Small intestine (tissue), 7 donors: ENCODE results near the gene PRKAR1B. TPM values are rescaled to one million over a fixed set of nuclear protein-coding genes. Genes with fewer than 3 reads are reported as not detected.

Experiments used
- DNase-seq, 2 donors: peaks; one replicate each; pipeline versions ENCODE4 v3.0.0 to v3.0.0-alpha.2; 2013
- FAIRE-seq: peaks from 2 replicates; lab custom pipeline; 2012; peaks lifted over from hg19 to GRCh38; lab: Jason Lieb, UNC
- H3K27ac ChIP-seq, 3 donors: one replicate each; pipeline ENCODE4 v1.5.1; 2013; ENCODE audit warnings: low read length in 2 of 3, mild to moderate bottlenecking in 2 of 3, control low read depth in 1 of 3, inconsistent platforms in 1 of 3, low read depth in 1 of 3, moderate library complexity in 1 of 3
- H3K27me3 ChIP-seq, 3 donors: one replicate each; pipeline ENCODE4 v1.6.1; 2013; ENCODE audit warnings: low read length in 3 of 3, inconsistent platforms in 1 of 3; ENCODE audit not compliant: control insufficient read depth in 3 of 3, insufficient read depth in 3 of 3
- H3K36me3 ChIP-seq, 3 donors: one replicate each; pipeline ENCODE4 v1.6.1; 2013; ENCODE audit warnings: low read length in 3 of 3, inconsistent platforms in 1 of 3, low read depth in 1 of 3, mild to moderate bottlenecking in 1 of 3, moderate library complexity in 1 of 3; ENCODE audit not compliant: control insufficient read depth in 3 of 3, insufficient read depth in 2 of 3
- H3K4me1 ChIP-seq, 3 donors: one replicate each; pipeline ENCODE4 v1.6.1; 2013; ENCODE audit warnings: low read length in 2 of 3, inconsistent platforms in 1 of 3, low read depth in 1 of 3, mild to moderate bottlenecking in 1 of 3, moderate library complexity in 1 of 3; ENCODE audit not compliant: control insufficient read depth in 3 of 3, insufficient read depth in 2 of 3
- H3K4me3 ChIP-seq, 3 donors: one replicate each; pipeline ENCODE4 v1.5.1; 2013; ENCODE audit warnings: low read length in 3 of 3, control low read depth in 1 of 3, inconsistent platforms in 1 of 3, low read depth in 1 of 3, mild to moderate bottlenecking in 1 of 3, moderate library complexity in 1 of 3
- H3K9me3 ChIP-seq, 2 donors: one replicate each; pipeline ENCODE4 v1.6.1; 2013; ENCODE audit warnings: low read depth in 1 of 2, low read length in 1 of 2; ENCODE audit not compliant: control insufficient read depth in 2 of 2, insufficient read depth in 1 of 2
- WGBS, 3 donors: extraction: QIAGEN DNeasy Blood & Tissue Kit; methylation state at CpG; one replicate each; pipeline ENCODE4 v1.1.7; 2013; 5-methylcytosine and 5-hydroxymethylcytosine counted together
- polyA plus RNA-seq, 4 donors: library from polyadenylated mRNA; stranded (reverse) in 3 of 4; unstranded in 1 of 4; fragments of 200-250 nt in 3 of 4; fragments of 120-200 nt in 1 of 4; gene quantifications; one replicate each; pipeline versions ENCODE4 v1.2.1 to v1.2.3, GENCODE V29; 2013
- donor health status: healthy with polysubstance abuse.
- donor health status: control.
- donor health status: control.
- donor health status: Bipolar disorder and iron deficiency.
- donor health status: healthy.

Gene PRKAR1B
- polyA plus RNA-seq, 4 donors = 9.5 to 32.3 (median 18.6) TPM

DNA sequence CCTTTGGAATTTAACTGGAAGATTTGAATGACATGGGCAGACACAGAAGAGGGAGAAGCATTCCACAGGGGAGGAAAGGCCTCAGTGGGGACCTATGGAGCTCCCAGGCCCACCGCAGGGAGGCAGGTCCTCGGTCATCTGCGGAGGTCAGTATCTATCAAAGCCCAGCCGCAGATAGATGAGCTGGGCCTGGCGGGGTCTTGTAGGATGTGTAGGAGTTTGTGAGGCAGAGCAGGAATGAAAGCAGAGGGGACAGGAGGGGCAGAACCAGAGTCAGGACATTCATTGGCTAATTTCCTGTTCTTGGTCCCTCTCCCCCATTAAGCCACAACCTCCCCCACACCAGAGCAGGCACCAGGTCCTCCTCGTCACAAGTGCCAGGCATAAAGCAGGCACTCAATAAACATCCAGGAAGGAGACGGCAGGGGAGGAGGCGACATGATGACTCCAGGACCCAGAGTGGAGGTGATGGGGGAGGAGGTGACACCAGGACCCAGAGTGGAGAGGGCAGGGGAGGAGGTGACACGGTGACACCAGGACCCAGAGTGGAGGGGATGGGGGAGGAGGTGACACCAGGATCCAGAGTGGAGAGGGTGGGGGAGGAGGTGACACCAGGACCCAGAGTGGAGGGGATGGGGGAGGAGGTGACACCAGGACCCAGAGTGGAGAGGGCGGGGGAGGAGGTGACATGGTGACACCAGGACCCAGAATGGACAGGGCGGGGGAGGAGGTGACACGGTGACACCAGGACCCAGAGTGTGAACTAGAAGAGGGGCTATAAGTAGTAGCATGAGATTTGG, 123.7 kb downstream of the PRKAR1B start:
- DNase-seq (no peak), FAIRE-seq (no peak)
- H3K4me1 ChIP-seq = peaks cover 1 to 28% (median 13%) of the 10 kb centered on the region in 3 donors
- no peak overlapping the region for H3K4me3 ChIP-seq
- H3K27ac ChIP-seq = peak overlapping the region; percentile 34 to 89 (median 83)
- 88 to 96% (median 88%) methylated on average over 10 to 12 of the region's 12 CpGs for WGBS, 3 donors
- no peaks in the 10 kb centered on the region for H3K27me3 ChIP-seq
- no peaks in the 10 kb centered on the region for H3K9me3 ChIP-seq
- H3K36me3 ChIP-seq = peaks cover 0 to 48% (median 0%) of the 10 kb centered on the region in 3 donors

- H3K4me1 ChIP-seq = peaks cover 1 to 26% (median 13%) of the 10 kb centered on the region in 3 donors
- peak; percentile 72 to 84 for DNase-seq
- no peaks in the 10 kb centered on the region for H3K9me3 ChIP-seq
- no peaks in the 10 kb centered on the region for H3K27me3 ChIP-seq
- peak overlapping the region; percentile 58 to 89 (median 83) for H3K27ac ChIP-seq
- peaks cover 0 to 51% (median 0%) of the 10 kb centered on the region in 3 donors for H3K36me3 ChIP-seq
- WGBS, 3 donors = 37 to 48% (median 45%) methylated on average over 32 to 38 of the region's 38 CpGs
- no peak for FAIRE-seq
- H3K4me3 ChIP-seq = peak overlapping the region in 1 of 3 donors; percentile 16
These were observed 124.5 kb downstream of the PRKAR1B start for GRCh38 chr7:602341-603141.

GRCh38 chr7:601595-602340, 125.3 kb downstream of the PRKAR1B start:
- peak overlapping the region in 2 of 3 donors; percentile 8 to 16 for H3K4me3 ChIP-seq
- no peak for FAIRE-seq

DNA sequence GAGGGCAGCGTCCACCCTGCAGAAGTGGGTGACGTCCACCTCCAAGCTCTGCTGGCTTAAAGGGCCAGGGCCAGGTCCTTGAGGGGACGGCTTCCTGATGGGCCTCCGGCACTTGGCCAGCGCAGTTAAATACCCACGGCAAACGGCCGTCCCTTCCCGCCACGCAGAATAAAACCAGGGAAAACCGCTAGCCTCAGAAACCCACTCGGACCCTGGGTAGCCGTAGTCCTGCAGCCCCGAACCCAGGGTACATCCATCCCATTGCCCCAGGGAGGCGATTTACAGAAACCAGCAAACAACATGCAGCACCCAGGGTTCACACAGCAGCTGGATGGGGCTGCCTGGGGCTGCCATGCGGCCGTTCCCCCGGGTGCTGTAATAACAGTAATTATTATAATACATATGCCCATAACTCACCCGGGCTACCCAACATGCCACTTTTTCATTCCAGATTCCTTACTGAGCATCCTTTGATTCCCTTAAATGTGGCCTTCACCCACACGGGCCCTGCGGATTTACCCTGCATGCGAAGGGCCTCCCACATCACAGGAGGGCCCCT, 126.0 kb downstream of the PRKAR1B start:
- WGBS, 3 donors = 77 to 83% (median 79%) methylated on average over 22 of the region's 22 CpGs
- H3K36me3 ChIP-seq = peaks cover 0 to 57% (median 0%) of the 10 kb centered on the region in 3 donors
- FAIRE-seq (no peak), DNase-seq (no peak)
- H3K27me3 ChIP-seq = no peaks in the 10 kb centered on the region
- peaks cover 0 to 21% (median 13%) of the 10 kb centered on the region in 3 donors for H3K4me1 ChIP-seq
- H3K4me3 ChIP-seq = peak overlapping the region in 1 of 3 donors; percentile 8
- H3K9me3 ChIP-seq = no peaks in the 10 kb centered on the region
- H3K27ac ChIP-seq = peak overlapping the region in 1 of 3 donors; percentile 60

More at GRCh38 chr7:601595-602340, 125.3 kb downstream of the PRKAR1B start:
- Histone ChIP-seq H3K27ac (peak overlapping the region; percentile 58 to 89 (median 83)), H3K27me3 (no peaks in the 10 kb centered on the region), H3K36me3 (peaks cover 0 to 53% (median 0%) of the 10 kb centered on the region in 3 donors), H3K9me3 (no peaks in the 10 kb centered on the region), H3K4me1 (peaks cover 0 to 21% (median 13%) of the 10 kb centered on the region in 3 donors)
- DNase-seq = peak in 1 of 2 donors; percentile 55
- 24 to 58% (median 54%) methylated on average over 34 to 39 of the region's 39 CpGs for WGBS, 3 donors

DNA sequence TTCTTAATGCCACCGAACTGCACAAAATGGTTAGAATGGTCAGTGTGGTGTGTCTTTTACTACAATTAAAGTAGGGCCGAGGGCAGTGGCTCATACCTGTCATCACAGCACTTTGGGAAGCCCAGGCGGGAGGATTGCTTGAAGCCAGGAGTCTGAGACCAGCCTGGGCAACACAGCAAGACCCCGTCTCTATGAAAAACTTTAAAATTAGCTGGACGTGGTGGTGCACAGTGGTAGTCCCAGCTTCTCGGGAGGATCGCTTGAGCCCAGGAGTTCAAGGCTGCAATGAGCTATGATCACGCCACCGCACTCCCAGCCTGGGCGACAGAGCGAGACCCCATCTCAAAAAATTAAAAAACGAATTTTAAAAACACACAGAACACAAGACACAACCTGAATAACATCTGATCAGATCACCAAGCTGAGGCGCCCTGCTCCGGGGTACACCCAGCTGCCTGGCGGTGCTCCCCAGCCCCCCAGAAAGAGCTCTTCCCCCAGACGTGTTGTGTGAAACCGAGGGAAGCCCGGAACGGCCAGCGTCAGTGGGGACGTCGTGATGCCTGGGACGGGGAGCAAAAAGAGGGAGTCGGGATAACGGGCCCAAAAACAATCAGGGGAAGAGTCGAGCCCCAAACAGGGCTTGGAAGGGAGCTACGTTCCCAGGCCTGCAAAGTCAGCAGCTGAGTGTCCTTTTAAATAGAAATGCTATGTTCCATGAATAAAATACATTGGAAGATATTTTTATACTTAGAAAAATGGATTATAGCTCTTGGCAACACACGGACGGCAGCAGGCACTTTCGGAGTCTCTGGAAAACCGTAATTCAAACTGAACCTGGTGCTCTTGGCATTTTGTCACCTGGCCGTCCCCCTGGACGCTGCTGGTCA, 126.7 kb downstream of the PRKAR1B start:
- peaks cover 0 to 7% of the 10 kb centered on the region in 2 donors for H3K9me3 ChIP-seq
- WGBS, 3 donors = 91 to 95% (median 95%) methylated on average over 33 of the region's 33 CpGs
- H3K4me1 ChIP-seq = peaks cover 0 to 21% (median 13%) of the 10 kb centered on the region in 3 donors
- peaks cover 0 to 57% (median 0%) of the 10 kb centered on the region in 3 donors for H3K36me3 ChIP-seq
- no peak for DNase-seq
- no peak for FAIRE-seq
- no peak overlapping the region for H3K27ac ChIP-seq
- no peak overlapping the region for H3K4me3 ChIP-seq
- no peaks in the 10 kb centered on the region for H3K27me3 ChIP-seq

GRCh38 chr7:598899-599298, 128.2 kb downstream of the PRKAR1B start:
- WGBS, 3 donors = 93 to 97% (median 95%) methylated on average over 19 of the region's 19 CpGs
- H3K9me3 ChIP-seq = peaks cover 0 to 7% of the 10 kb centered on the region in 2 donors
- no peak for FAIRE-seq
- DNase-seq = no peak
- no peaks in the 10 kb centered on the region for H3K27me3 ChIP-seq
- peaks cover 0 to 57% (median 0%) of the 10 kb centered on the region in 3 donors for H3K36me3 ChIP-seq
- no peak overlapping the region for H3K4me3 ChIP-seq
- H3K27ac ChIP-seq = no peak overlapping the region
- peaks cover 0 to 21% (median 12%) of the 10 kb centered on the region in 3 donors for H3K4me1 ChIP-seq
